Stimulated activated naive CD4-positive, alpha-beta T cell treated with Interleukin-2 at 50 U/mL for 16 hours (primary cell): ENCODE data around the gene HECTD4.
"Not testable (repeated sequence)": the region's sequence is repeated elsewhere in the genome, so short reads cannot be mapped to it uniquely, and the experiment has no call there.

Source experiments
- DNase-seq: peaks from one replicate; lab custom pipeline; 2025; lab: John Stamatoyannopoulos, UW

The HECTD4 gene

GRCh38 chr12:112161711-112162110, 220.5 kb downstream of the HECTD4 start:
- no peak for DNase-seq

- no peak for DNase-seq
Observed at GRCh38 chr12:112160611-112161010, 221.6 kb downstream of the HECTD4 start.

- DNase-seq, result no peak
Observed at GRCh38 chr12:112159146-112159541, 223.1 kb downstream of the HECTD4 start.

GRCh38 chr12:112158461-112159145, 223.6 kb downstream of the HECTD4 start:
- not testable (repeated sequence) for DNase-seq

GRCh38 chr12:112153893-112154219, 228.4 kb downstream of the HECTD4 start:
- no peak for DNase-seq

- no peak for DNase-seq
Observed at GRCh38 chr12:112153181-112153892, 228.9 kb downstream of the HECTD4 start.

GRCh38 chr12:112151766-112152541, 230.3 kb downstream of the HECTD4 start:
- DNase-seq, result no peak

- DNase-seq, result no peak
Observed at GRCh38 chr12:112149596-112149995, 232.6 kb downstream of the HECTD4 start.

- no peak for DNase-seq
Observed at GRCh38 chr12:112148031-112148513, 234.2 kb downstream of the HECTD4 start.

GRCh38 chr12:112146123-112146522, 236.1 kb downstream of the HECTD4 start:
- DNase-seq, result no peak

- no peak for DNase-seq
Observed at GRCh38 chr12:112140728-112141127, 241.5 kb downstream of the HECTD4 start.

- no peak for DNase-seq
Observed at GRCh38 chr12:112134731-112135130, 247.5 kb downstream of the HECTD4 start.

- DNase-seq, result no peak
Observed at GRCh38 chr12:112133418-112133817, 248.8 kb downstream of the HECTD4 start.

- DNase-seq, result no peak
Observed at GRCh38 chr12:112131686-112132085, 250.5 kb downstream of the HECTD4 start.

- DNase-seq, result no peak
Observed at GRCh38 chr12:112130441-112130998, 251.7 kb downstream of the HECTD4 start.

- no peak for DNase-seq
Observed at GRCh38 chr12:112126911-112127310, 255.3 kb downstream of the HECTD4 start.

- DNase-seq, result no peak
Observed at GRCh38 chr12:112126000-112126438, 256.2 kb downstream of the HECTD4 start.

GRCh38 chr12:112125250-112125999, 256.8 kb downstream of the HECTD4 start, which contains the start of gene TRAFD1:
Gene TRAFD1, plus strand, starts transcription at chr12:112125560. Its CDS starts 4,963 bp downstream, at chr12:112130523.
- DNase-seq, result peak; percentile 99

- DNase-seq, result no peak
Observed at GRCh38 chr12:112124918-112125249, 257.3 kb downstream of the HECTD4 start.

GRCh38 chr12:112122823-112123690, 259.2 kb downstream of the HECTD4 start:
- DNase-seq, result no peak
